H1 (cell line): ENCODE measurements around the gene PPP1R12C. TPM values are rescaled to one million over a fixed set of nuclear protein-coding genes. Genes with fewer than 3 reads are reported as not detected.

Experiments used
- polyA plus RNA-seq, 7 experiments: library from polyadenylated mRNA; depleted of rRNA in 3 of 7; stranded (reverse) in 5 of 7; unstranded in 2 of 7; fragments of >200 nt in 5 of 7; fragments of 200-250 nt in 2 of 7; gene quantifications; 1 replicate in 5 of 7; 2 replicates in 1 of 7; 4 replicates in 1 of 7; pipeline versions ENCODE4 v1.2.1 to v1.2.3, GENCODE V29; 2011 to 2013; ENCODE audit warnings: missing spikeins in 2 of 7, mixed read lengths in 2 of 7
- total RNA-seq: library from RNA; stranded (reverse); fragmentation: NEBNext Ultra II Directional; extraction: Animal tissue kit (Norgen Biotek cat#: 25700); gene quantifications from 2 replicates; pipeline ENCODE4 v1.2.1, GENCODE V29; 2021
- TF ChIP-seq, protein P1 (sequence below): fragments of 300-600 bp; sonication (generic); IDR thresholded peaks from 2 replicates; pipeline ENCODE4 v1.7.1; 2012; ENCODE audit warnings: low read length, moderate library complexity, mild to moderate bottlenecking, inconsistent platforms; ENCODE audit not compliant: insufficient replicate concordance

Gene PPP1R12C
- total and polyA plus RNA-seq, 2 of the 8 experiments (the other 6 are each of a cell fraction or from before 2014, with no cell fraction given), result 31.7 to 71.5 TPM

DNA sequence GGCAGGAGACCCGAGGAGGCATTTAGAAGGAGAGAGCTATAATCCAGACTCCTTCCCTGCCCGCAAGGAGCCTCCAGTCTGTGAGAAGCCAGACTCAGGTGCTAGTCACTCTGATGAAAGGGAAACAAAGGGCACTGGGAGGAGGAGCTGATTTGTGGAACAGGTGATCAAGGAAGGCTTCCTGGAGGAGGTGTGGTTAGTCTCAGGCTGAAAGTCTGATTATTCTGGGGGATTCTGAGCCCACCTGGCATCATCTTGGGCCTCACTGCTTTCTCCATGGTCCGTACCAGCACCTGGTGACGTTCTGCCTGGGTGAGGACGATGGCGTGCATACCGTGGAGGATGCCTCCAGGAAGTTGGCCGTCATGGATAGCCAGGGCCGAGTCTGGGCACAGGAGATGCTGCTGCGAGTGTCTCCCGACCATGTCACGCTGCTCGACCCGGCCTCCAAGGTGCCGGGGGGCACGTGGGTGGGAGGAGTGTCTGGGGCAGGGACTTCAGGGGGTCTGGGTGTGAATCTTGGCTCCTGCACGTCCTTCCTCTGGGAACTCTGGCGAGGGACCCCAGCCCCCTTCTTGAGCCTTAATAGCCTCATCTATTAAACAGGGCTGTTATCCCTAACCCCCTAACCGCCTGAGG, 37.9 kb downstream of the PPP1R12C start (continued):
- TF ChIP-seq, protein P1, sequence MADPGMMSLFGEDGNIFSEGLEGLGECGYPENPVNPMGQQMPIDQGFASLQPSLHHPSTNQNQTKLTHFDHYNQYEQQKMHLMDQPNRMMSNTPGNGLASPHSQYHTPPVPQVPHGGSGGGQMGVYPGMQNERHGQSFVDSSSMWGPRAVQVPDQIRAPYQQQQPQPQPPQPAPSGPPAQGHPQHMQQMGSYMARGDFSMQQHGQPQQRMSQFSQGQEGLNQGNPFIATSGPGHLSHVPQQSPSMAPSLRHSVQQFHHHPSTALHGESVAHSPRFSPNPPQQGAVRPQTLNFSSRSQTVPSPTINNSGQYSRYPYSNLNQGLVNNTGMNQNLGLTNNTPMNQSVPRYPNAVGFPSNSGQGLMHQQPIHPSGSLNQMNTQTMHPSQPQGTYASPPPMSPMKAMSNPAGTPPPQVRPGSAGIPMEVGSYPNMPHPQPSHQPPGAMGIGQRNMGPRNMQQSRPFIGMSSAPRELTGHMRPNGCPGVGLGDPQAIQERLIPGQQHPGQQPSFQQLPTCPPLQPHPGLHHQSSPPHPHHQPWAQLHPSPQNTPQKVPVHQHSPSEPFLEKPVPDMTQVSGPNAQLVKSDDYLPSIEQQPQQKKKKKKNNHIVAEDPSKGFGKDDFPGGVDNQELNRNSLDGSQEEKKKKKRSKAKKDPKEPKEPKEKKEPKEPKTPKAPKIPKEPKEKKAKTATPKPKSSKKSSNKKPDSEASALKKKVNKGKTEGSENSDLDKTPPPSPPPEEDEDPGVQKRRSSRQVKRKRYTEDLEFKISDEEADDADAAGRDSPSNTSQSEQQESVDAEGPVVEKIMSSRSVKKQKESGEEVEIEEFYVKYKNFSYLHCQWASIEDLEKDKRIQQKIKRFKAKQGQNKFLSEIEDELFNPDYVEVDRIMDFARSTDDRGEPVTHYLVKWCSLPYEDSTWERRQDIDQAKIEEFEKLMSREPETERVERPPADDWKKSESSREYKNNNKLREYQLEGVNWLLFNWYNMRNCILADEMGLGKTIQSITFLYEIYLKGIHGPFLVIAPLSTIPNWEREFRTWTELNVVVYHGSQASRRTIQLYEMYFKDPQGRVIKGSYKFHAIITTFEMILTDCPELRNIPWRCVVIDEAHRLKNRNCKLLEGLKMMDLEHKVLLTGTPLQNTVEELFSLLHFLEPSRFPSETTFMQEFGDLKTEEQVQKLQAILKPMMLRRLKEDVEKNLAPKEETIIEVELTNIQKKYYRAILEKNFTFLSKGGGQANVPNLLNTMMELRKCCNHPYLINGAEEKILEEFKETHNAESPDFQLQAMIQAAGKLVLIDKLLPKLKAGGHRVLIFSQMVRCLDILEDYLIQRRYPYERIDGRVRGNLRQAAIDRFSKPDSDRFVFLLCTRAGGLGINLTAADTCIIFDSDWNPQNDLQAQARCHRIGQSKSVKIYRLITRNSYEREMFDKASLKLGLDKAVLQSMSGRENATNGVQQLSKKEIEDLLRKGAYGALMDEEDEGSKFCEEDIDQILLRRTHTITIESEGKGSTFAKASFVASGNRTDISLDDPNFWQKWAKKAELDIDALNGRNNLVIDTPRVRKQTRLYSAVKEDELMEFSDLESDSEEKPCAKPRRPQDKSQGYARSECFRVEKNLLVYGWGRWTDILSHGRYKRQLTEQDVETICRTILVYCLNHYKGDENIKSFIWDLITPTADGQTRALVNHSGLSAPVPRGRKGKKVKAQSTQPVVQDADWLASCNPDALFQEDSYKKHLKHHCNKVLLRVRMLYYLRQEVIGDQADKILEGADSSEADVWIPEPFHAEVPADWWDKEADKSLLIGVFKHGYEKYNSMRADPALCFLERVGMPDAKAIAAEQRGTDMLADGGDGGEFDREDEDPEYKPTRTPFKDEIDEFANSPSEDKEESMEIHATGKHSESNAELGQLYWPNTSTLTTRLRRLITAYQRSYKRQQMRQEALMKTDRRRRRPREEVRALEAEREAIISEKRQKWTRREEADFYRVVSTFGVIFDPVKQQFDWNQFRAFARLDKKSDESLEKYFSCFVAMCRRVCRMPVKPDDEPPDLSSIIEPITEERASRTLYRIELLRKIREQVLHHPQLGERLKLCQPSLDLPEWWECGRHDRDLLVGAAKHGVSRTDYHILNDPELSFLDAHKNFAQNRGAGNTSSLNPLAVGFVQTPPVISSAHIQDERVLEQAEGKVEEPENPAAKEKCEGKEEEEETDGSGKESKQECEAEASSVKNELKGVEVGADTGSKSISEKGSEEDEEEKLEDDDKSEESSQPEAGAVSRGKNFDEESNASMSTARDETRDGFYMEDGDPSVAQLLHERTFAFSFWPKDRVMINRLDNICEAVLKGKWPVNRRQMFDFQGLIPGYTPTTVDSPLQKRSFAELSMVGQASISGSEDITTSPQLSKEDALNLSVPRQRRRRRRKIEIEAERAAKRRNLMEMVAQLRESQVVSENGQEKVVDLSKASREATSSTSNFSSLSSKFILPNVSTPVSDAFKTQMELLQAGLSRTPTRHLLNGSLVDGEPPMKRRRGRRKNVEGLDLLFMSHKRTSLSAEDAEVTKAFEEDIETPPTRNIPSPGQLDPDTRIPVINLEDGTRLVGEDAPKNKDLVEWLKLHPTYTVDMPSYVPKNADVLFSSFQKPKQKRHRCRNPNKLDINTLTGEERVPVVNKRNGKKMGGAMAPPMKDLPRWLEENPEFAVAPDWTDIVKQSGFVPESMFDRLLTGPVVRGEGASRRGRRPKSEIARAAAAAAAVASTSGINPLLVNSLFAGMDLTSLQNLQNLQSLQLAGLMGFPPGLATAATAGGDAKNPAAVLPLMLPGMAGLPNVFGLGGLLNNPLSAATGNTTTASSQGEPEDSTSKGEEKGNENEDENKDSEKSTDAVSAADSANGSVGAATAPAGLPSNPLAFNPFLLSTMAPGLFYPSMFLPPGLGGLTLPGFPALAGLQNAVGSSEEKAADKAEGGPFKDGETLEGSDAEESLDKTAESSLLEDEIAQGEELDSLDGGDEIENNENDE, result no peak
